Measurements from ENCODE around the gene NSUN6.

Gene NSUN6

GRCh38 chr10:18532881-18533535 is 118.4 kb downstream of the NSUN6 start:
- Histone ChIP-seq H3K4me1 (ENCODE audit: control insufficient read depth, insufficient read depth, low read length) (no peaks in the 10 kb centered on the region), H3K36me3 (ENCODE audit: control insufficient read depth, insufficient read depth, low read length) (peaks cover 28% of the 10 kb centered on the region), H3K9ac (ENCODE audit: low read length) (no peak overlapping the region), H3K27me3 (ENCODE audit: control insufficient read depth, insufficient read depth, low read length) (no peaks in the 10 kb centered on the region), H3K4me3 (ENCODE audit: low read depth, low read length) (no peak overlapping the region), H3K9me3 (ENCODE audit: control insufficient read depth, insufficient read depth, low read depth, low read length) (peaks cover 7% of the 10 kb centered on the region; the same call in 1 of the 2 replicates), H3K27ac (ENCODE audit: low read depth, low read length) (no peak overlapping the region)

- no peak overlapping the region for H3K27ac ChIP-seq (ENCODE audit: low read depth, low read length)
- no peak overlapping the region for H3K9ac ChIP-seq (ENCODE audit: low read length)
- H3K9me3 ChIP-seq (ENCODE audit: control insufficient read depth, insufficient read depth, low read depth, low read length), result peaks cover 7% of the 10 kb centered on the region; the same call in 1 of the 2 replicates
- no peaks in the 10 kb centered on the region for H3K27me3 ChIP-seq (ENCODE audit: control insufficient read depth, insufficient read depth, low read length)
- H3K36me3 ChIP-seq (ENCODE audit: control insufficient read depth, insufficient read depth, low read length), result peaks cover 16% of the 10 kb centered on the region
- no peak overlapping the region for H3K4me3 ChIP-seq (ENCODE audit: low read depth, low read length)
- no peaks in the 10 kb centered on the region for H3K4me1 ChIP-seq (ENCODE audit: control insufficient read depth, insufficient read depth, low read length)
Measured at GRCh38 chr10:18528292-18528691, 123.1 kb downstream of the NSUN6 start.

- Histone ChIP-seq H3K4me3 (ENCODE audit: low read depth, low read length) (no peak overlapping the region), H3K27me3 (ENCODE audit: control insufficient read depth, insufficient read depth, low read length) (no peaks in the 10 kb centered on the region), H3K27ac (ENCODE audit: low read depth, low read length) (no peak overlapping the region), H3K36me3 (ENCODE audit: control insufficient read depth, insufficient read depth, low read length) (peaks cover 14% of the 10 kb centered on the region), H3K9me3 (ENCODE audit: control insufficient read depth, insufficient read depth, low read depth, low read length) (peaks cover 7% of the 10 kb centered on the region; the same call in 1 of the 2 replicates), H3K9ac (ENCODE audit: low read length) (no peak overlapping the region), H3K4me1 (ENCODE audit: control insufficient read depth, insufficient read depth, low read length) (no peaks in the 10 kb centered on the region)
Measured at GRCh38 chr10:18527687-18528086, 123.7 kb downstream of the NSUN6 start.

- H3K9ac ChIP-seq (ENCODE audit: low read length), result no peak overlapping the region
- H3K27ac ChIP-seq (ENCODE audit: low read depth, low read length), result no peak overlapping the region
- H3K36me3 ChIP-seq (ENCODE audit: control insufficient read depth, insufficient read depth, low read length), result no peaks in the 10 kb centered on the region
- H3K4me3 ChIP-seq (ENCODE audit: low read depth, low read length), result no peak overlapping the region
- no peaks in the 10 kb centered on the region for H3K27me3 ChIP-seq (ENCODE audit: control insufficient read depth, insufficient read depth, low read length)
- no peaks in the 10 kb centered on the region for H3K4me1 ChIP-seq (ENCODE audit: control insufficient read depth, insufficient read depth, low read length)
- H3K9me3 ChIP-seq (ENCODE audit: control insufficient read depth, insufficient read depth, low read depth, low read length), result no peaks in the 10 kb centered on the region
Measured at GRCh38 chr10:18523858-18524257, 127.5 kb downstream of the NSUN6 start.

GRCh38 chr10:18523025-18523424 is 128.4 kb downstream of the NSUN6 start:
- Histone ChIP-seq H3K27ac (ENCODE audit: low read depth, low read length) (no peak overlapping the region), H3K27me3 (ENCODE audit: control insufficient read depth, insufficient read depth, low read length) (no peaks in the 10 kb centered on the region), H3K36me3 (ENCODE audit: control insufficient read depth, insufficient read depth, low read length) (no peaks in the 10 kb centered on the region), H3K9me3 (ENCODE audit: control insufficient read depth, insufficient read depth, low read depth, low read length) (no peaks in the 10 kb centered on the region), H3K4me3 (ENCODE audit: low read depth, low read length) (no peak overlapping the region), H3K4me1 (ENCODE audit: control insufficient read depth, insufficient read depth, low read length) (no peaks in the 10 kb centered on the region; the same call in 1 of the 2 replicates), H3K9ac (ENCODE audit: low read length) (no peak overlapping the region)

GRCh38 chr10:18516851-18517250 is 134.5 kb downstream of the NSUN6 start:
- H3K4me3 ChIP-seq (ENCODE audit: low read depth, low read length), result no peak overlapping the region
- H3K36me3 ChIP-seq (ENCODE audit: control insufficient read depth, insufficient read depth, low read length), result 0 out of 2 replicates have a peak, but pooled peaks cover 3% of the 10 kb centered on the region
- H3K9ac ChIP-seq (ENCODE audit: low read length), result no peak overlapping the region
- H3K9me3 ChIP-seq (ENCODE audit: control insufficient read depth, insufficient read depth, low read depth, low read length), result no peaks in the 10 kb centered on the region
- H3K4me1 ChIP-seq (ENCODE audit: control insufficient read depth, insufficient read depth, low read length), result no peaks in the 10 kb centered on the region; the same call in 1 of the 2 replicates
- no peak overlapping the region for H3K27ac ChIP-seq (ENCODE audit: low read depth, low read length)
- no peaks in the 10 kb centered on the region for H3K27me3 ChIP-seq (ENCODE audit: control insufficient read depth, insufficient read depth, low read length)

GRCh38 chr10:18514537-18514936 is 136.8 kb downstream of the NSUN6 start:
- Histone ChIP-seq H3K36me3 (ENCODE audit: control insufficient read depth, insufficient read depth, low read length) (0 out of 2 replicates have a peak, but pooled peaks cover 3% of the 10 kb centered on the region), H3K27ac (ENCODE audit: low read depth, low read length) (no peak overlapping the region), H3K27me3 (ENCODE audit: control insufficient read depth, insufficient read depth, low read length) (no peaks in the 10 kb centered on the region), H3K4me3 (ENCODE audit: low read depth, low read length) (no peak overlapping the region), H3K9me3 (ENCODE audit: control insufficient read depth, insufficient read depth, low read depth, low read length) (no peaks in the 10 kb centered on the region), H3K9ac (ENCODE audit: low read length) (no peak overlapping the region), H3K4me1 (ENCODE audit: control insufficient read depth, insufficient read depth, low read length) (no peaks in the 10 kb centered on the region; the same call in 1 of the 2 replicates)

GRCh38 chr10:18508587-18508986 is 142.8 kb downstream of the NSUN6 start:
- Histone ChIP-seq H3K9ac (ENCODE audit: low read length) (no peak overlapping the region), H3K27me3 (ENCODE audit: control insufficient read depth, insufficient read depth, low read length) (no peaks in the 10 kb centered on the region), H3K4me3 (ENCODE audit: low read depth, low read length) (no peak overlapping the region), H3K9me3 (ENCODE audit: control insufficient read depth, insufficient read depth, low read depth, low read length) (no peaks in the 10 kb centered on the region), H3K27ac (ENCODE audit: low read depth, low read length) (no peak overlapping the region), H3K4me1 (ENCODE audit: control insufficient read depth, insufficient read depth, low read length) (no peaks in the 10 kb centered on the region), H3K36me3 (ENCODE audit: control insufficient read depth, insufficient read depth, low read length) (0 out of 2 replicates have a peak, but pooled peaks cover 3% of the 10 kb centered on the region)

- no peaks in the 10 kb centered on the region for H3K27me3 ChIP-seq (ENCODE audit: control insufficient read depth, insufficient read depth, low read length)
Measured at GRCh38 chr10:18505456-18506118, 145.8 kb downstream of the NSUN6 start.

GRCh38 chr10:18504161-18504560 is 147.2 kb downstream of the NSUN6 start:
- no peaks in the 10 kb centered on the region for H3K27me3 ChIP-seq (ENCODE audit: control insufficient read depth, insufficient read depth, low read length)
- H3K27ac ChIP-seq (ENCODE audit: low read depth, low read length), result no peak overlapping the region
- no peaks in the 10 kb centered on the region for H3K4me1 ChIP-seq (ENCODE audit: control insufficient read depth, insufficient read depth, low read length)
- no peak overlapping the region for H3K9ac ChIP-seq (ENCODE audit: low read length)
- no peaks in the 10 kb centered on the region for H3K36me3 ChIP-seq (ENCODE audit: control insufficient read depth, insufficient read depth, low read length)
- no peak overlapping the region for H3K4me3 ChIP-seq (ENCODE audit: low read depth, low read length)
- no peaks in the 10 kb centered on the region for H3K9me3 ChIP-seq (ENCODE audit: control insufficient read depth, insufficient read depth, low read depth, low read length)

More at GRCh38 chr10:18505456-18506118, 145.8 kb downstream of the NSUN6 start:
- H3K4me3 ChIP-seq (ENCODE audit: low read depth, low read length), result no peak overlapping the region
- no peak overlapping the region for H3K27ac ChIP-seq (ENCODE audit: low read depth, low read length)
- no peaks in the 10 kb centered on the region for H3K4me1 ChIP-seq (ENCODE audit: control insufficient read depth, insufficient read depth, low read length)
- H3K9ac ChIP-seq (ENCODE audit: low read length), result no peak overlapping the region
- no peaks in the 10 kb centered on the region for H3K36me3 ChIP-seq (ENCODE audit: control insufficient read depth, insufficient read depth, low read length)
- H3K9me3 ChIP-seq (ENCODE audit: control insufficient read depth, insufficient read depth, low read depth, low read length), result no peaks in the 10 kb centered on the region

- no peaks in the 10 kb centered on the region for H3K27me3 ChIP-seq (ENCODE audit: control insufficient read depth, insufficient read depth, low read length)
- H3K4me1 ChIP-seq (ENCODE audit: control insufficient read depth, insufficient read depth, low read length), result peaks cover 11% of the 10 kb centered on the region; the same call in 1 of the 2 replicates
- no peaks in the 10 kb centered on the region for H3K9me3 ChIP-seq (ENCODE audit: control insufficient read depth, insufficient read depth, low read depth, low read length)
- no peak overlapping the region for H3K9ac ChIP-seq (ENCODE audit: low read length)
- no peak overlapping the region for H3K4me3 ChIP-seq (ENCODE audit: low read depth, low read length)
- H3K27ac ChIP-seq (ENCODE audit: low read depth, low read length), result no peak overlapping the region
- H3K36me3 ChIP-seq (ENCODE audit: control insufficient read depth, insufficient read depth, low read length), result no peaks in the 10 kb centered on the region
Measured at GRCh38 chr10:18501629-18502028, 149.8 kb downstream of the NSUN6 start.
